Calu3 (cell line): ENCODE results near the gene MYADML2. TPM values are rescaled to one million over a fixed set of nuclear protein-coding genes. Genes with fewer than 3 reads are reported as not detected.

Experiments used
- BruUV-seq: library from RNA; stranded (reverse); fragments of 400-500 nt; replicated peaks from 2 replicates; lab custom pipeline; 2021; lab: Mats Ljungman, UMichigan
- CTCF ChIA-PET: fragments of 300-600 bp; sonication (Branson Sonifier 250); formaldehyde crosslinking; loops from one replicate; lab custom pipeline; 2022; ENCODE audit warnings: antibody characterized with exemption; lab: Charles Lee
- DNase-seq: peaks from one replicate; pipeline ENCODE4 v3.0.0; 2022
- H3K27ac Mint-ChIP-seq: one replicate; pipeline ENCODE4 v1.8.0; 2022; ENCODE audit warnings: mixed read lengths; ENCODE audit not compliant: unreplicated experiment
- H3K27me3 Mint-ChIP-seq: one replicate; pipeline ENCODE4 v1.8.0; 2022; ENCODE audit warnings: mixed read lengths; ENCODE audit not compliant: unreplicated experiment
- H3K36me3 Mint-ChIP-seq: one replicate; pipeline ENCODE4 v1.8.0; 2022; ENCODE audit warnings: mild to moderate bottlenecking, moderate library complexity, mixed read lengths; ENCODE audit not compliant: insufficient read depth, unreplicated experiment
- H3K4me1 Mint-ChIP-seq: one replicate; pipeline ENCODE4 v1.8.0; 2022; ENCODE audit warnings: mild to moderate bottlenecking, low read depth, mixed read lengths; ENCODE audit not compliant: unreplicated experiment
- H3K4me3 Mint-ChIP-seq: one replicate; pipeline ENCODE4 v1.8.0; 2022; ENCODE audit warnings: mild to moderate bottlenecking, low read depth, moderate library complexity, mixed read lengths; ENCODE audit not compliant: unreplicated experiment
- H3K9me3 Mint-ChIP-seq: one replicate; pipeline ENCODE4 v1.8.0; 2022; ENCODE audit warnings: low read depth, mixed read lengths; ENCODE audit not compliant: unreplicated experiment
- intact Hi-C: fragments of 100-400 bp; cut with micrococcal nuclease; formaldehyde crosslinking; loops from one replicate; pipeline ENCODE4 v1.10.0; 2022; ENCODE audit not compliant: unreplicated experiment
- total RNA-seq: library from RNA; stranded (reverse); gene quantifications from 2 replicates; pipeline ENCODE4 v1.2.3, GENCODE V29; 2022
- TF ChIP-seq, protein P1 (sequence below): fragments of 200-600 bp; IDR thresholded peaks from one replicate; pipeline ENCODE4 v1.8.0; 2022; ENCODE audit warnings: antibody characterized with exemption; ENCODE audit not compliant: unreplicated experiment

Gene MYADML2
- total RNA-seq, 1 experiment from 2014 or later = not detected

DNA sequence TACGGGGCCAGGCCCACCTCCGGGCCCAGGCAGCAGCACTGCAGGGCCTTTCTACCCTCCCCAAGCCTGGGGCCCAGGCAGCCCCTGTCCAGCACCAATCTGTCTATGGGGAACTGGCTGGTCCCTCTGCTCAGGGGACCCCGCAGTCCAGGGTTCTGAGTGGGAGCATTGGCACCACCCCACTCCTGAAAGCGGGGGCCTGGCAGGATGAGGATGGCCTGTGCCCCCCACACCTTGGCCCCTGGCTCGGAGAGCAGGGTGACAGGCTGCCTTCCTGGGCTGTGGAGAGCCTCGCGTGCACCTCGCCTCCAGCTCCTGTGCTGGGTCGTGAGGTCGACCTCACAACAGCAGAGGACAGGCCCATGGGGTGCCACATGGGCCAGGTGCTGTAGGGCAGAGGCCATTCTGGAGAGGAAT is 43.6 kb downstream of the MYADML2 start:
- DNase-seq = no peak
- intact Hi-C loops = no loop called here
- no peaks in the 10 kb centered on the region for H3K4me1 Mint-ChIP-seq
- BruUV-seq = no TSS peak
- H3K4me3 Mint-ChIP-seq = no peak overlapping the region
- no peak overlapping the region for H3K27ac Mint-ChIP-seq
- no peaks in the 10 kb centered on the region for H3K9me3 Mint-ChIP-seq
- CTCF ChIA-PET = no interaction called here
- H3K36me3 Mint-ChIP-seq = peaks cover 41% of the 10 kb centered on the region
- H3K27me3 Mint-ChIP-seq = peaks cover 16% of the 10 kb centered on the region
- TF ChIP-seq, protein P1, sequence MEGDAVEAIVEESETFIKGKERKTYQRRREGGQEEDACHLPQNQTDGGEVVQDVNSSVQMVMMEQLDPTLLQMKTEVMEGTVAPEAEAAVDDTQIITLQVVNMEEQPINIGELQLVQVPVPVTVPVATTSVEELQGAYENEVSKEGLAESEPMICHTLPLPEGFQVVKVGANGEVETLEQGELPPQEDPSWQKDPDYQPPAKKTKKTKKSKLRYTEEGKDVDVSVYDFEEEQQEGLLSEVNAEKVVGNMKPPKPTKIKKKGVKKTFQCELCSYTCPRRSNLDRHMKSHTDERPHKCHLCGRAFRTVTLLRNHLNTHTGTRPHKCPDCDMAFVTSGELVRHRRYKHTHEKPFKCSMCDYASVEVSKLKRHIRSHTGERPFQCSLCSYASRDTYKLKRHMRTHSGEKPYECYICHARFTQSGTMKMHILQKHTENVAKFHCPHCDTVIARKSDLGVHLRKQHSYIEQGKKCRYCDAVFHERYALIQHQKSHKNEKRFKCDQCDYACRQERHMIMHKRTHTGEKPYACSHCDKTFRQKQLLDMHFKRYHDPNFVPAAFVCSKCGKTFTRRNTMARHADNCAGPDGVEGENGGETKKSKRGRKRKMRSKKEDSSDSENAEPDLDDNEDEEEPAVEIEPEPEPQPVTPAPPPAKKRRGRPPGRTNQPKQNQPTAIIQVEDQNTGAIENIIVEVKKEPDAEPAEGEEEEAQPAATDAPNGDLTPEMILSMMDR = no peak

DNA sequence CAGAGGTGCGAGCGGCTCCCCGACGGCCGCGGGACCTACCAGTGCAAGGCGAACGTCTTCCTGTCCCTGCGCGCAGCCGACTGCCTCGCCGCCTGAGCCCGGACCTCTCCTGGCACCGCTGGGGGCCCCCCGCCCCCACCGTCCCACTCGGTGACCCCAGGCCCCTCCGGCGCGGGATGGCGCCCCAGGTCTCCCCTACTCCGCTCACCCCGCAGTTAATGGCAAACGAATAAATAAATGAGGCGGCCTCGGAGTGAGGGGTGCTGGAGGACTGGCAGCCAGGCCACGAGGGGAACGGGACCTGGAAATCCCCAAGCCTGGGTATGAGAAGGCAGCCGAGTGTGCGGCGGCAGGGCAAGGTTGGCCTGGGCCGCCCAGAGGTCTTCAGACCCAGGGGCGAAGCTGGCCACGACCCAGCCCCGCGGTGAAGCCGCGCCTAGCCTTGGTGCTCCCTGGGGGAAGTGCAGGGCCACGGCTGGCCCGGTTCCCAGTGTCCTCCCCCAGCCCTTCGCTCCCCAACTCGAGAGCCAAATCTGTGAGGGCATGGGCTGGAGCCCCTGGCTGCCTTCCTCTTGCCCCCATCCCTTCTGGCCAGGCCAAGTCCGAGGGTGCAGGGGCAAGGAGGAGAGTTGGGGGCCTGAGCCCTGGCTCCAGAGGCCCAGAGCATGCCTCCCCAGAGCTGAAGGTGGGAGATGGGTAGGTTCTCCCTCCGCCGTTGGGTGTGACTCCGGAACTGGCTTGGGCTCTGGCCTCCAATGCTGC is 44.2 kb downstream of the MYADML2 start:
- CTCF ChIA-PET = no interaction called here
- Mint-ChIP-seq H3K27ac (no peak overlapping the region), H3K36me3 (peaks cover 41% of the 10 kb centered on the region), H3K4me1 (no peaks in the 10 kb centered on the region), H3K4me3 (peak overlapping the region; percentile 30), H3K27me3 (peaks cover 16% of the 10 kb centered on the region), H3K9me3 (no peaks in the 10 kb centered on the region)
- TF ChIP-seq, protein P1 = no peak
- no TSS peak for BruUV-seq
- intact Hi-C loops = no loop called here
- DNase-seq = peak; percentile 29

DNA sequence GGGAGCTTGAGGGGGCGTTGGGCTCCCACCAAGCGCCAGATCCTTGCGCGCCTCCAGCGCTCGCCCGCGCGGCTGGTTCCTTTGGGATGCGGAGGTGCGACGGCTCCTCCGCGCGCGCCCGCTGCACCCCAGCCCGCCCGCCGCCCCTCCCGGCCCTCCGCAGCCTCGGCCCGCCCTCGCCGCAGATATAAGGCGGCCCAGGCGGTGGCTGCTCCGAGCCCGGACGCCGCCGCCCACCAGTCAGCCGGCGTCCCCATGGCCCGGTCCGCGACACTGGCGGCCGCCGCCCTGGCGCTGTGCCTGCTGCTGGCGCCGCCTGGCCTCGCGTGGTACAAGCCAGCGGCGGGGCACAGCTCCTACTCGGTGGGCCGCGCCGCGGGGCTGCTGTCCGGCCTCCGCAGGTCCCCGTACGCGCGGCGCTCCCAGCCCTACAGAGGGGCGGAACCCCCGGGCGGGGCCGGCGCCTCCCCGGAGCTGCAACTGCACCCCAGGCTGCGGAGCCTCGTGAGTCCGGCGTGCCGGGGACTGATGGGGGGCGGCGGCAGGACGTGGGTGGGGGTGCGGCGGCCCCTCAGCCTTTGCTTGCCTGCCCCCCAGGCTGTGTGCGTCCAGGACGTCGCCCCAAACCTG is 44.9 kb downstream of the MYADML2 start, which contains the start of gene NPB:
TSS of gene NPB (plus strand) at position 216 of the 630 bp plus-strand sequence. CDS start at position 256, 40 bp downstream.
- Mint-ChIP-seq H3K27ac (peak within 1 kb of the TSS; percentile 33), H3K4me3 (peak within 1 kb of the TSS; percentile 30), H3K9me3 (no peaks in the 10 kb centered on the region), H3K4me1 (no peaks in the 10 kb centered on the region), H3K27me3 (peaks cover 16% of the 10 kb centered on the region), H3K36me3 (peaks cover 41% of the 10 kb centered on the region)
- DNase-seq = peak; percentile 36
- no TSS peak for BruUV-seq
- intact Hi-C loops = no loop called here
- TF ChIP-seq, protein P1 = no peak
- CTCF ChIA-PET = no interaction called here

DNA sequence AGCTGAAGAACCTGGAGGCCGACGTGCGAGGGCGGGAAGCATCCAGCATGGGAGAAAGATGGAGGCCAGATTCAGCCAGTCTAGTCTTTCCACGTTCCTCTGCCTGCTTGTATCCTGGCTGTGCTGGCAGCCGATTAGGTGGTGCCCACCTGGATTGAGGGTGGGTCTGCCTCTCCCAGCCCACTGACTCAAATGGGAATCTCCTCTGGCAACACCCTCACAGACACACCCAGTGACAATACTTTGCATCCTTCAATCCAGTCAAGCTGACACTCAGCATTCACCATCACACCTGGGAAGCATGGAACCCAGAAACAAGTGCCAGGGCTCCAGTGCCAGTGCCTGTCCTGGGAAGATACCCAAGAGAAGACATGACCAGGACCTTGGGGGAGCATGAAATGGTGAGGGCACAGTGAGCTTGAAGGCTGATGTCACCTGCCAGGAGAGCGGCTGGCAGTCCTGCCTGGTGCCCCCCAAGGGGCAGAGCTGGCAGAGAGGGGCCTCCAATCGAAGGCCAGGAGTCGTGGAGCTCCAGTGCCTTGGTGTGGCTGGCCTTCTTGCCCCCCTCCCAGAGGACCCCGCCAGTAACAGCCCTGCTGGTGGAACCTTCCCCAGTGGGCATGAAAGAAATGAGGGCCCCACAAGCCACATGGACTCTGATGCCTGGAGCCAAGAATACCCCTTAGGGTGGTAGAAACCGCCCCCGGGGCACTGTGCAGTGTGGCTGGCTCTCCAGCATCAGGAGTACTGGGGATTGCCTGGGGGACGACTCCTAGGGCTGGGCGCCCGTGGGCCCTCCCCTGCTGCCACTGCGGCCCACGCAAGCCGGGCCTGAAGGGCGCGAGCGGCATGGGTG is 45.6 kb downstream of the MYADML2 start:
- peak overlapping the region; percentile 33 for H3K27ac Mint-ChIP-seq
- CTCF ChIA-PET = no interaction called here
- intact Hi-C loops = no loop called here
- peak overlapping the region; percentile 8 for H3K4me3 Mint-ChIP-seq
- TF ChIP-seq, protein P1 = no peak
- TSS peak; percentile 36 for BruUV-seq
- H3K4me1 Mint-ChIP-seq = no peaks in the 10 kb centered on the region
- H3K27me3 Mint-ChIP-seq = peaks cover 16% of the 10 kb centered on the region
- H3K36me3 Mint-ChIP-seq = peaks cover 36% of the 10 kb centered on the region
- H3K9me3 Mint-ChIP-seq = no peaks in the 10 kb centered on the region
- DNase-seq = no peak
